Suprapubic skin (tissue), 4 donors: ENCODE measurements around the gene CTCFL. TPM values are rescaled to one million over a fixed set of nuclear protein-coding genes. Genes with fewer than 3 reads are reported as not detected.

Experiments
- DNase-seq, 2 donors: peaks; one replicate each; pipeline ENCODE4 v3.0.0-alpha.2; 2019; ENCODE audit warnings: low spot score in 2 of 2
- H3K27ac ChIP-seq: fragments of 200-600 bp; sonication (generic); one replicate; pipeline ENCODE4 v1.5.1; 2019
- H3K27me3 ChIP-seq: fragments of 200-600 bp; sonication (generic); one replicate; pipeline ENCODE4 v1.5.1; 2019
- H3K36me3 ChIP-seq: fragments of 200-600 bp; sonication (generic); one replicate; pipeline ENCODE4 v1.5.1; 2019
- H3K4me1 ChIP-seq: fragments of 200-600 bp; sonication (generic); one replicate; pipeline ENCODE4 v1.5.1; 2019
- H3K4me3 ChIP-seq: fragments of 200-600 bp; sonication (generic); one replicate; pipeline ENCODE4 v1.5.1; 2019; ENCODE audit warnings: mild to moderate bottlenecking
- H3K9me3 ChIP-seq: fragments of 200-600 bp; sonication (generic); one replicate; pipeline ENCODE4 v1.5.1; 2019
- EP300 ChIP-seq: sonication (generic); formaldehyde crosslinking; IDR thresholded peaks from one replicate; pipeline ENCODE4 v1.6.1; 2017; ENCODE audit warnings: antibody characterized with exemption
- POLR2A ChIP-seq, 2 donors: fragments of 450-650 bp; IDR thresholded peaks; one replicate each; pipeline ENCODE4 v1.6.1; 2017; ENCODE audit warnings: antibody characterized with exemption in 2 of 2, mild to moderate bottlenecking in 2 of 2, moderate library complexity in 2 of 2
- POLR2AphosphoS5 ChIP-seq, 3 donors: sonication (generic); formaldehyde crosslinking; IDR thresholded peaks; one replicate each; pipeline ENCODE4 v1.6.1; 2017; ENCODE audit warnings: antibody characterized with exemption in 3 of 3
- WGBS: methylation state at CpG from one replicate; pipeline ENCODE4 v1.1.5; 2018; 5-methylcytosine and 5-hydroxymethylcytosine counted together
- total RNA-seq, 4 donors: library from RNA; depleted of rRNA; stranded (reverse); fragments of >200 nt; gene quantifications; one replicate each; pipeline ENCODE4 v1.1.0, GENCODE V29; 2016
- TF ChIP-seq, protein P1 (sequence below), 2 donors: fragments of 200-600 bp in 1 of 2; fragments of 450-650 bp in 1 of 2; sonication (generic) in 1 of 2; IDR thresholded peaks; one replicate each; pipeline ENCODE4 v1.5.1; 2016 to 2019; ENCODE audit warnings: antibody characterized with exemption in 2 of 2, mild to moderate bottlenecking in 1 of 2, moderate library complexity in 1 of 2

Gene CTCFL
- total RNA-seq, 4 donors from 2014 or later, result not detected

DNA sequence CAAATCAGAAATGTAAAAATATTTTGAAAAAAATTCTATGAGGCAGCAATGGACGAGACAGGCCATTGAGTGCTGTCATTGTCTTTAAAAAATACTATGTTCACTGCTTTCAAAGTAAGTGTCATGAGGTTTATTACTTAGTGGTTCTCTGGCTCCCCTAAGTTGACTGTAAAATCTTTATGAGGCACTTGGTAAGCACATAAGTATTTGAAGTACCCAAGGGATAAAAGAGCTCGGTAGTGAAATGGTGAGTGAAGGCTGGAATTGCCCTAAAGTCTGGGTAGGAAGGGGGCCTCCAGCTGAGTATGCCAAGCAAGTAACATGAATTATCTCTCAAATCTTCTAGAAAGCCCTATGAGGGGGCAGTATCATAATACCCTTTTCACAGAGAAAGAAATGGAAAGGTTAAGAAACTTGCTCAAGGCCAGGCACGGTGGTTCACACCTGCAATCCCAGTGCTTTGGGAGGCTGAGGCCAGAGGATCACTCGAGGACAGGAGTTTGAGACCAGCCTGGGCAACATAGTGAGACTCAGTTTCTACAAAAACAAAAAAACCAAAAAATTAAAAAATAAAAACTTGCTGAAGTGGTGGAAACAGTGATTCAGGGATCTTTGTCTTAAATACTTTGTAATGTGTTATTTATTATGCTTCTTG is 5.5 kb upstream of the CTCFL start:
- Histone ChIP-seq H3K9me3 (no peaks in the 10 kb centered on the region), H3K36me3 (no peaks in the 10 kb centered on the region), H3K4me1 (no peaks in the 10 kb centered on the region), H3K4me3 (no peak overlapping the region), H3K27me3 (peaks cover 17% of the 10 kb centered on the region), H3K27ac (no peak overlapping the region)
- TF ChIP-seq, protein P1, sequence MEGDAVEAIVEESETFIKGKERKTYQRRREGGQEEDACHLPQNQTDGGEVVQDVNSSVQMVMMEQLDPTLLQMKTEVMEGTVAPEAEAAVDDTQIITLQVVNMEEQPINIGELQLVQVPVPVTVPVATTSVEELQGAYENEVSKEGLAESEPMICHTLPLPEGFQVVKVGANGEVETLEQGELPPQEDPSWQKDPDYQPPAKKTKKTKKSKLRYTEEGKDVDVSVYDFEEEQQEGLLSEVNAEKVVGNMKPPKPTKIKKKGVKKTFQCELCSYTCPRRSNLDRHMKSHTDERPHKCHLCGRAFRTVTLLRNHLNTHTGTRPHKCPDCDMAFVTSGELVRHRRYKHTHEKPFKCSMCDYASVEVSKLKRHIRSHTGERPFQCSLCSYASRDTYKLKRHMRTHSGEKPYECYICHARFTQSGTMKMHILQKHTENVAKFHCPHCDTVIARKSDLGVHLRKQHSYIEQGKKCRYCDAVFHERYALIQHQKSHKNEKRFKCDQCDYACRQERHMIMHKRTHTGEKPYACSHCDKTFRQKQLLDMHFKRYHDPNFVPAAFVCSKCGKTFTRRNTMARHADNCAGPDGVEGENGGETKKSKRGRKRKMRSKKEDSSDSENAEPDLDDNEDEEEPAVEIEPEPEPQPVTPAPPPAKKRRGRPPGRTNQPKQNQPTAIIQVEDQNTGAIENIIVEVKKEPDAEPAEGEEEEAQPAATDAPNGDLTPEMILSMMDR (IDR thresholded peaks at IDR 0.05), result no peak
- TF ChIP-seq POLR2AphosphoS5 (IDR thresholded peaks at IDR 0.05) (no peak), EP300 (no peak), POLR2A (IDR thresholded peaks at IDR 0.05) (no peak)
- 77% methylated on average over 4 of the region's 4 CpGs for WGBS
- no peak for DNase-seq

DNA sequence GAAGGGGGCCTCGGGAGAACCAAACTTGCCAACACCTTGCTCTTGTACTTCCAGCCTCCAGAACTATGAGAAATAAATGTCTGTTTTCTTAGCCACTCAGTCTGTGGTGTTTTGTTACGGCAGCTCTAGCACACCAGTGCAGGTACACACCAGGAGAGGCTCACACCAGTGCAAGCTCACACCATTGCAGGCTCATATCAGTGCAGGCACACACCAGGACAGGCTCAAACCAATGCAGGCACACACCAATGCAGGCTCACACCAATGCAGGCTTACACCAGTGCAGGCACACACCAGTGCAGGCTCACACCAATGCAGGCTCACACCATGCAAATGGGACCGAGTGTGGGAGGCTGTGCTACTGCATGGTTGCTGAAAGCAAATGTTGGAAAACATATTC is 4.9 kb upstream of the CTCFL start:
- Histone ChIP-seq H3K27me3 (peaks cover 11% of the 10 kb centered on the region), H3K27ac (no peak overlapping the region), H3K4me1 (no peaks in the 10 kb centered on the region), H3K4me3 (no peak overlapping the region), H3K9me3 (no peaks in the 10 kb centered on the region), H3K36me3 (no peaks in the 10 kb centered on the region)
- TF ChIP-seq, protein P1 (IDR thresholded peaks at IDR 0.05), result no peak
- TF ChIP-seq POLR2AphosphoS5 (IDR thresholded peaks at IDR 0.05) (no peak), EP300 (no peak), POLR2A (IDR thresholded peaks at IDR 0.05) (no peak)
- WGBS, result 90% methylated on average over 3 of the region's 3 CpGs
- DNase-seq, result no peak

DNA sequence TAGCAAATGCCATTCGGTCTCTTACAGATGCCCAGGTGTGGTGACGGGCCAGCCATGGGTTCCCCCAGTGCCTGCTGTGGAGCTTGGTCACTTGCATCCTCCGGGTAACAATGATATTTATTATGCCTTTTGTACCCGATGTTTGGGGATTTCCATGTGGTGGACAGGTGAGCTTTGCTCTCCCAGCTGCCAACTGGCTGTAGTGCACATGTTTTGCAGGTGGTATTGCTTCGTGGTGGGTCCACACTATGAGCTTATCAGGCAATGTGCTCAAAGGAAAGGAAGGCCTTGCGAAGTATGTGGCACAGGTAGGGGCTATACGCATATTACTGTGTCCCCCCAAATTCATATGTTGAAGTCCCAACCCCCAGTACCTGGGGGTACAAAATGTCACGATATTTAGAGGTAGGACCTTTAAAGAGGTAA is 4.2 kb upstream of the CTCFL start:
- Histone ChIP-seq H3K36me3 (no peaks in the 10 kb centered on the region), H3K4me3 (no peak overlapping the region), H3K9me3 (no peaks in the 10 kb centered on the region), H3K27ac (no peak overlapping the region), H3K27me3 (peaks cover 11% of the 10 kb centered on the region), H3K4me1 (no peaks in the 10 kb centered on the region)
- no peak for DNase-seq
- 86% methylated on average over 8 of the region's 8 CpGs for WGBS
- TF ChIP-seq EP300 (no peak), POLR2AphosphoS5 (IDR thresholded peaks at IDR 0.05) (no peak), POLR2A (IDR thresholded peaks at IDR 0.05) (no peak)
- TF ChIP-seq, protein P1 (IDR thresholded peaks at IDR 0.05), result no peak

DNA sequence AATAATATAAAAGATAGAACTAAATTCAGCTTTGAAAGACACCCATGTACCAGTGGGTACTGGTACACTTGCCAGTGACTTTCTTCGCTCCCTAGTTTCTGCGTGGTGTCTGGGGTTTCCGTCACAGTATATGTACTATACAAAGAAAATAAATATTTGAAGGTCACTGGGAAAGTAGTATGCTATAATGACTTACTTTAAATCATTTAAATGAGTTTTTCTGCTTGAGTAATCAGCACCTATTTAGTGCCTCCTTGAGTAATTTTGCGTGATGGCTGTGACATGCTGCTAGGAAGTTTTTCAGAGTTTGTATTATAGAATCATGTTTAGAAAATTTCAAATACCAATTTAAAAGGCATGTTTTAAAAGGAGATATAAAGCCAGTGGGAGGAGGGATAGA is 3.2 kb upstream of the CTCFL start:
- no peak overlapping the region for H3K4me3 ChIP-seq
- TF ChIP-seq POLR2AphosphoS5 (IDR thresholded peaks at IDR 0.05) (no peak), POLR2A (IDR thresholded peaks at IDR 0.05) (no peak), EP300 (no peak)
- TF ChIP-seq, protein P1 (IDR thresholded peaks at IDR 0.05), result no peak
- H3K27ac ChIP-seq, result no peak overlapping the region
- 96% methylated on average over 4 of the region's 4 CpGs for WGBS
- H3K27me3 ChIP-seq, result peaks cover 4% of the 10 kb centered on the region
- H3K9me3 ChIP-seq, result no peaks in the 10 kb centered on the region
- no peaks in the 10 kb centered on the region for H3K36me3 ChIP-seq
- DNase-seq, result no peak
- no peaks in the 10 kb centered on the region for H3K4me1 ChIP-seq

DNA sequence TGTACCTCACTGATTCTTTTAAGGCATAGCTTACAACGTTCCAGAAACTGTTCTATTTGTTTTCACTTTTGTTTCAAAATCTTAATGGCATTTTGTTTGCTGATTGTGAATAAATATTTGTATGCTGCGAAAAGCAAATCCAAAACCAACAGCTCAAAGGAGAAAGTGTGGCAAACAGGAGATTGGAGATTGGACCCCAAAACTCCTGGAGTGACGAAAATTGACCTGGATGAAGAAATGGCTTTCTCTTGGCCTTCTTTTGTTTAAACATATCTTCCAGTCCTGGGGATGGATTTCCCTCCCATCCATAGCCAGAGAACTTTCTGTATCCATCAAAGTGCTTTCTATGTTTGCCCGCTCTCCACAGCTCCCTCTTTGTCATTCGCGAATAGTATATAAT is 2.8 kb upstream of the CTCFL start:
- Histone ChIP-seq H3K4me3 (no peak overlapping the region), H3K36me3 (no peaks in the 10 kb centered on the region), H3K4me1 (no peaks in the 10 kb centered on the region), H3K27ac (no peak overlapping the region), H3K9me3 (no peaks in the 10 kb centered on the region), H3K27me3 (peaks cover 4% of the 10 kb centered on the region)
- DNase-seq, result no peak
- TF ChIP-seq EP300 (no peak), POLR2AphosphoS5 (IDR thresholded peaks at IDR 0.05) (no peak), POLR2A (IDR thresholded peaks at IDR 0.05) (no peak)
- TF ChIP-seq, protein P1 (IDR thresholded peaks at IDR 0.05), result no peak
- WGBS, result 84% methylated on average over 6 of the region's 6 CpGs
